H54 (cell line): ENCODE measurements around the gene NOP53.
A peak's percentile ranks its signal among the peaks of the same experiment; 100 is the strongest.

Experiments
- DNase-seq: peaks from one replicate; pipeline ENCODE4 v3.0.0; 2011; ENCODE audit warnings: low spot score, mixed read lengths; ENCODE audit not compliant: insufficient read length
- FAIRE-seq: peaks from 3 replicates; lab custom pipeline; 2011; peaks lifted over from hg19 to GRCh38; lab: Jason Lieb, UNC
- POLR2A ChIP-seq: IDR thresholded peaks from 2 replicates; pipeline ENCODE4 v1.6.1; 2011; ENCODE audit warnings: low read depth, mild to moderate bottlenecking, low read length

The NOP53 gene

DNA sequence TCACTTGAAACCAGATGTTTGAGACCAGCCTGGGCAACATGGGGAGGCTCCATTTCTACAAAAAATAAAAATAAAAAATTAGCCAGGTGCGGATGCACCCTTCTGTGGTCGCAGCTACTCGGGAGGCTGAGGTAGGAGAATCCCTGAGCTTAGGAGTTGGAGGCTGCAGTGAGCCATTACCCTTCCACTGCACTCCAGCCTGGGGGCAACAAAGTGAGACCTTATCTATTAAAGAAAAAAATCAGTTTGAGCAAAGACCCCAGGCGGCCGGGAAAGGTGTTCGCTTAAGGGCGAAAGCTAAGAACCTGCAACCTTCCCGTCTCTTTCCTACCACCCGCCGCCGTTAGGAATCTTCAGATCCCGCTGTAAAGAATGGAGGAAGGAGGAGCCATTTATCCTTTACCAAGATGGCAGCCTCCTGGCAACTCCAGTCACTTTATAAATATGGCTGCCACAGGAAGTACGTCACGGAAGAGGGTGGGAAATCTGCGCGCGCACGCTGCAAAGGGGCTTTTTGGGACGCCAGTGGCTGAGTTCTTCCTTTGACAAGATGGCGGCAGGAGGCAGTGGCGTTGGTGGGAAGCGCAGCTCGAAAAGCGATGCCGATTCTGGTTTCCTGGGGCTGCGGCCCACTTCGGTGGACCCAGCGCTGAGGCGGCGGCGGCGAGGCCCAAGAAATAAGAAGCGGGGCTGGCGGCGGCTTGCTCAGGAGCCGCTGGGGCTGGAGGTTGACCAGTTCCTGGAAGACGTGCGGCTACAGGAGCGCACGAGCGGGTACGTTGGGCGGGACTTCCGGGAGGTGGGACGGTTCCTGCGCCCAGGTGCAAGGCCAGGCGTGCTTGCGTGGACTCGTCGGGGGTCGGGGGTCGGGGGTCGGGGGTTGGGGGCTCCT lies at the start of gene NOP53:
TSS of gene NOP53 (plus strand) at position 537 of the 892 bp plus-strand sequence. CDS start at position 551, 14 bp downstream.
- peak; percentile 34 for TF ChIP-seq POLR2A
- no peak for FAIRE-seq
- peak; percentile 78 for DNase-seq

DNA sequence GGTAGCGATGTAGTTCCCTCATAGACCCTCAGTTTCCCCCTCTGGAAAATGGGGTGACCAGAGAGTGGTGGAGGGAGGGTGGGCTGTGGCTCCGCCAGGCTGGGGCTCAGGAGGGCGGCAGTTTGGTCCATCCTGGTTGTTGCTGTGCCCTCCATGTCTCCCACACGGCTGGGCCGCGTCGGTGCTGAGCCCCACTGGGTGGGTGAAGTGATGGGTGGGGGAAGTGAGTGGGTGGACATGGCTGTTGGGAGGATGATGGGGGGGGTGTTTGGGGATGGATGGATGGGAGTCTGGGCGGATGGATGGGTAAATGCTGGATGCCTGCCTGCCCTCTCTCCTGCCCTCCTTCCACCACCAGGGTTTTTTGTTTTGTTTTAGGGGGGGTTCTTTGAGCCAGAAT lies 48.7 kb upstream of the NOP53 start:
- no peak for DNase-seq
- no peak for FAIRE-seq
- TF ChIP-seq POLR2A = no peak

DNA sequence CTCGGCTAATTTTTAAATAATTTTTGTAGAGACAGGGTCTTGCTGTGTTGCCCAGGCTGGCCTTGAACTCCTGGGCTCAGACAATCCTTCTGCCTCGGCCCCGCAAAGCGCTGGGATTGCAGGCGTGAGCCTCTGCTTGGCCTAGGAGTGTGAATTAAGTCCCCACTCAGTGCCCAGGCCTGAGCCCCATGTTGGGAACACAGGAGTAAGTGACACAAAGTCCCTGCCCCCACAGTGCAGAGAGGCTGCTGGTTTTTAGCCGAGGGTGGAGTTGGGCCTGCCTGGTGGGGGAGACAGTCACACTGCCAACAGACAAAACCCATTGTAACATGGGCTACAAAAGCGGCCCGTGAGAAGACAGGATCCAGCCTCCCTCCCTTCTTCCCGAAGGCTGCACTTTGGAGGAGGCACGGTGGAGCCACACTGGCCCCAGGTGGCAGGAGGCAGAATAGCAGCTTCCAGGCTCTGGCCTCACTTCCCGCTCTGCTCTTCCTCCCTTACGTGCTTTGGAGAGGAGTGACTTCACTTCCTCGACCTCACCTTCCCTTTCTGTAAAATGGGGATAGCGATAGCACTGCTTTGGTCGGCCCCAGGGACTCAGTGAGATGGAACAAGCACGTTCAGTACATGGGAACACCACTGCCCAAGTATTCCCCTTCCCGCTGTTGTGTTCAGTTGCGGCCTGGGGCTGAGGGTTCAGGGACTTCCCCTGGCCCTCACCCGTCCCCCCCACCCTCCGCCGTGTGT lies 47.3 kb upstream of the NOP53 start:
- peak; percentile 92 for FAIRE-seq
- peak; percentile 80 for DNase-seq
- TF ChIP-seq POLR2A = no peak

GRCh38 chr19:47698631-47699359 lies 46.6 kb upstream of the NOP53 start:
- DNase-seq = no peak
- FAIRE-seq = no peak
- TF ChIP-seq POLR2A = no peak

DNA sequence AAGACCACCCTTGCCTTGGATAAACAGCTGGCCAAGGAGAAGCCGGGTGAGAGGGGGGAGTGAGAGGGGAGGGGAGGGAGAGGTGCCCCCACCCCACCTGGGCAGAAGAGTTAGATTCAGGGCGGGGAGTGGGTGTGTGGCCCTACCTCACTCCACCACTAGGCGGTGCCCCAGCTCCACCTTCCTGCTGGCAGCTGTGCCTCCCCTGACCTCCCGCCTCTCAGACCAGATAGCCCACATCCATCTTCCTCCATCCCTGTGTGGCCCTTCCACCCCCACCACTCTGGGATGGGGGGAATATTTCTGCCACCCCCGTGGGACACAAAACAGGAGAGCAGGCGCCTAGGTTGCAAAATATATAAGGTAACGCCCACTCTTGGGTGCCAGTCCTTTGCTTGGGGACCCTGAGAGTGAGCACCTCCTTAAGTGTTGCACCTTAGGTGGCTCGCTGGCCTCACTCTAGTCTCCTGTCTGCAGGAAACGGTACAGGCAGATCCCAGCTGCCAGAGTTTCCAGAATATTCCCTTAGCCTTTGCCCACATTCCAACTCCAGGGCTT lies 45.9 kb upstream of the NOP53 start:
- FAIRE-seq = no peak
- DNase-seq = peak; percentile 68

DNA sequence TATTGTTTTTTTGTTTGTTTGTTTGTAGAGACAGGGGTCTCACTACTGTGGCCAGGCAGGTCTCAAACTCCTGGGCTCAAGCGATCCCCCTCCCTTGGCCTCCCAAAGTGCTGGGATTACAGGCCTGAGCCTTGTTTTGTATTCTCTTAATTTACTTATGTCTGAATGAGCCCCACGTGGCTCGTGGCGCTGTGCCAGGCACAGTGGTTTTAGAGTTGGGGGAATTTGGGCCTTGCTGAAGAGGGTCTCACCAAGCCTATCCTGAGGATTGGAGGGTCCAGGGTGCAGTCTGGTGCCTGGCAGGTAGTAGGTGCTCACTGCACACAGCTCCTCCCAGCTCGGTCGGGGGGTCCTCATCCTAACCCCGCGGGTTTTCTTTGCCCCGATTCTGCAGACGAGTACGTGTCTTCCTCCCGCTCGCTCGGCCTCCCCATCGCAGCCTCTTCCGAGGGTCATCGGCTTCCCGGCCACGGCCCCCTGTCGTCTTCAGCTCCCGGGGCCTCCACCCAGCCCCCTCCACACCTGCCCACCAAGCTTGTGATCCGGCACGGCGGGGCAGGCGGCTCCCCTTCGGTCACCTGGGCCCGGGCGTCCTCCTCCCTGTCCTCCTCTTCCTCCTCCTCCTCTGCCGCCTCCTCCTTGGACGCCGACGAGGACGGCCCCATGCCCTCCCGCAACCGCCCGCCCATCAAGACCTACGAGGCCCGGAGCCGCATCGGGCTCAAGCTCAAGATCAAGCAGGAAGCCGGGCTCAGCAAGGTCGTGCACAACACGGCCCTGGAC lies 44.2 kb upstream of the NOP53 start:
- DNase-seq = no peak
- TF ChIP-seq POLR2A = no peak
- no peak for FAIRE-seq

More for the DNA sequence above, 45.9 kb upstream of the NOP53 start:
- no peak for TF ChIP-seq POLR2A

- FAIRE-seq = no peak
- DNase-seq = no peak
- no peak for TF ChIP-seq POLR2A
Measured at GRCh38 chr19:47701717-47702552, 43.4 kb upstream of the NOP53 start.

- FAIRE-seq (no peak), DNase-seq (no peak)
- no peak for TF ChIP-seq POLR2A
Measured at GRCh38 chr19:47702671-47703070, 42.7 kb upstream of the NOP53 start.

DNA sequence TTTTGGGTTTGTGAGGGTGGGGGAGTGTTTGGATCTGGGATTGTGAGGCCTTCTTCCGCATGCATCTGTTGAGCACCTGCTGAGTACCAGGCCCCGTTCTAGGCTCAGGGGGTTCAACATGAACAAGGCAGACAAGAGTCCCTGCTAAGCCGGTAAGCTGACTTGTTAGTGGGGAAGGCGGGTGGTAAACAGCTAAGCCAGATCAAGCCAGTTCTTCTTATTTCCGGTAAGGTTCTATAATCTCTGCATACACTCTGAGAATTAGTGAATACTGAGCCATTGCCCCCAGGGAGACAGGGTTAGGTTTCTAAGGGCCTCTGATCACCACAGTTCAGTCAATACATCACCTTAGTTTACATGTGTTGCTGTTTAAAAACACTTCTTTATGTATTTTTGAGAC lies 42.0 kb upstream of the NOP53 start:
- DNase-seq = no peak
- no peak for TF ChIP-seq POLR2A
- FAIRE-seq = no peak

GRCh38 chr19:47704024-47704423 lies 41.3 kb upstream of the NOP53 start:
- no peak for TF ChIP-seq POLR2A
- DNase-seq (no peak), FAIRE-seq (no peak)

- no peak for DNase-seq
- TF ChIP-seq POLR2A = no peak
- no peak for FAIRE-seq
Measured at GRCh38 chr19:47704656-47705055, 40.7 kb upstream of the NOP53 start.
